HCT116 (cell line): Measurements from ENCODE around the gene PIK3C2A. TPM values are rescaled to one million over a fixed set of nuclear protein-coding genes. Genes with fewer than 3 reads are reported as not detected.

Source experiments
- ATAC-seq: fragments of 200-7000 bp; cut with Tn5 transposase; 2 replicates; pipeline ENCODE4 v1.9.1; 2020; ENCODE audit warnings: mild to moderate bottlenecking, moderate library complexity
- BruUV-seq: library from RNA; stranded (reverse); fragments of 400-500 nt; replicated peaks from 2 replicates; lab custom pipeline; 2021; lab: Mats Ljungman, UMichigan
- CTCF ChIA-PET: fragments of 300-600 bp; sonication (Branson Sonifier 250); formaldehyde crosslinking; loops from one replicate; lab custom pipeline; 2021; ENCODE audit warnings: antibody characterized with exemption; lab: Charles Lee
- POLR2A ChIA-PET: fragments of 300-600, 350-600 bp; sonication (Branson Sonifier 250); formaldehyde crosslinking; loops from one replicate; lab custom pipeline; 2021; ENCODE audit warnings: antibody characterized with exemption; lab: Charles Lee
- RAD21 ChIA-PET, 2 experiments: fragments of 300-600 bp; sonication (Branson Sonifier 250); formaldehyde crosslinking; loops; one replicate each; lab custom pipeline; 2023; ENCODE audit warnings: low total read pairs in 2 of 2; ENCODE audit not compliant: uncharacterized antibody in 2 of 2, unreplicated experiment in 2 of 2, low non-redundant PET in 1 of 2; lab: Charles Lee
- DNase-seq: peaks from one replicate; pipeline ENCODE4 v3.0.0-alpha.2; 2010; ENCODE audit warnings: low read depth, low spot score
- H2AFZ ChIP-seq: fragments of 200-600 bp; shearing (Covaris generic), sonication (generic); 2 replicates; pipeline ENCODE4 v1.6.1; 2017; ENCODE audit warnings: low read depth, mixed run types, mixed read lengths, antibody characterized with exemption, low read length; ENCODE audit not compliant: poor library complexity, severe bottlenecking
- H3K27ac ChIP-seq: 2 replicates; pipeline ENCODE4 v1.5.1; 2012; ENCODE audit warnings: low read depth, low read length
- H3K27me3 ChIP-seq: fragments of 200-600 bp; sonication (generic); 2 replicates; pipeline ENCODE4 v1.6.1; 2016; ENCODE audit warnings: mixed run types, low read length, mixed read lengths; ENCODE audit not compliant: insufficient read depth
- H3K36me3 ChIP-seq, 2 experiments: fragments of 200-500 bp in 1 of 2; fragments of 200-600 bp in 1 of 2; sonication (Bioruptor generic) in 1 of 2; sonication (generic) in 1 of 2; 2 replicates each; pipeline versions ENCODE4 v1.5.1 to v1.6.1; 2014 to 2016; ENCODE audit warnings: low read length in 2 of 2, inconsistent platforms in 1 of 2, mixed read lengths in 1 of 2, mixed run types in 1 of 2; ENCODE audit not compliant: insufficient read depth in 2 of 2, control insufficient read depth in 1 of 2
- H3K4me1 ChIP-seq, 2 experiments: fragments of 200-600 bp in 1 of 2; sonication (generic) in 1 of 2; 2 replicates each; pipeline versions ENCODE4 v1.5.1 to v1.6.1; 2012 to 2017; ENCODE audit warnings: low read length in 2 of 2, inconsistent platforms in 1 of 2, mild to moderate bottlenecking in 1 of 2, mixed read lengths in 1 of 2, mixed run types in 1 of 2, moderate library complexity in 1 of 2; ENCODE audit not compliant: insufficient read depth in 2 of 2, control insufficient read depth in 1 of 2
- H3K4me2 ChIP-seq: fragments of 200-600 bp; sonication (generic); 2 replicates; pipeline ENCODE4 v1.6.1; 2017; ENCODE audit warnings: mixed run types, low read length, mixed read lengths
- H3K4me3 ChIP-seq, 2 experiments: fragments of 200-600 bp in 1 of 2; sonication (generic) in 1 of 2; replicated peaks in 1 of 2; 2 replicates each; pipeline ENCODE4 v1.5.1; 2011 to 2016; ENCODE audit warnings: low read length in 2 of 2, control low read depth in 1 of 2, low read depth in 1 of 2, mild to moderate bottlenecking in 1 of 2, mixed read lengths in 1 of 2, mixed run types in 1 of 2
- H3K79me2 ChIP-seq: fragments of 200-600 bp; sonication (generic); 2 replicates; pipeline ENCODE4 v1.6.1; 2017; ENCODE audit warnings: mild to moderate bottlenecking, mixed run types, low read length, moderate library complexity, mixed read lengths; ENCODE audit not compliant: insufficient read depth
- H3K9ac ChIP-seq: fragments of 200-600 bp; sonication (generic); 2 replicates; pipeline ENCODE4 v1.6.1; 2016; ENCODE audit warnings: low read length, mixed read lengths
- H3K9me2 ChIP-seq: fragments of 200-600 bp; sonication (generic), shearing (Covaris generic); 2 replicates; pipeline ENCODE4 v1.6.1; 2017; ENCODE audit warnings: mixed run types, mild to moderate bottlenecking, moderate library complexity; ENCODE audit not compliant: insufficient read depth
- H3K9me3 ChIP-seq, 2 experiments: fragments of 200-500 bp in 1 of 2; fragments of 200-600 bp in 1 of 2; sonication (Bioruptor generic) in 1 of 2; sonication (generic) in 1 of 2; 2 replicates each; pipeline ENCODE4 v1.6.1; 2014 to 2017; ENCODE audit warnings: low read length in 2 of 2, mixed read lengths in 2 of 2, inconsistent platforms in 1 of 2, low read depth in 1 of 2, mild to moderate bottlenecking in 1 of 2, mixed run types in 1 of 2, moderate library complexity in 1 of 2; ENCODE audit not compliant: control insufficient read depth in 1 of 2, insufficient read depth in 1 of 2
- H4K20me1 ChIP-seq: fragments of 200-600 bp; sonication (generic), shearing (Covaris generic); 2 replicates; pipeline ENCODE4 v1.6.1; 2017; ENCODE audit warnings: mixed run types, mild to moderate bottlenecking, moderate library complexity; ENCODE audit not compliant: insufficient read depth
- CBX3 ChIP-seq: IDR thresholded peaks from 2 replicates; pipeline ENCODE4 v1.6.1; 2012; ENCODE audit warnings: low read depth
- CEBPB ChIP-seq: IDR thresholded peaks from 2 replicates; pipeline ENCODE4 v1.6.1; 2012; ENCODE audit warnings: low read depth
- EGR1 ChIP-seq: IDR thresholded peaks from 2 replicates; pipeline ENCODE4 v1.6.1; 2012; ENCODE audit warnings: low read depth
- ELF1 ChIP-seq: IDR thresholded peaks from 2 replicates; pipeline ENCODE4 v1.6.1; 2012; ENCODE audit warnings: low read depth, borderline replicate concordance
- EZH2phosphoT487 ChIP-seq: fragments of 200-600 bp; IDR thresholded peaks from 2 replicates; pipeline ENCODE4 v1.6.1; 2018; ENCODE audit warnings: antibody characterized with exemption, borderline replicate concordance
- FOSL1 ChIP-seq: IDR thresholded peaks from 2 replicates; pipeline ENCODE4 v1.6.1; 2012; ENCODE audit warnings: low read depth
- POLR2A ChIP-seq: IDR thresholded peaks from 2 replicates; pipeline ENCODE4 v1.7.0; 2011; ENCODE audit warnings: borderline replicate concordance; ENCODE audit not compliant: insufficient read depth, insufficient read length; ENCODE audit errors: extremely low read depth
- POLR2AphosphoS5 ChIP-seq: IDR thresholded peaks from 2 replicates; pipeline ENCODE4 v1.6.1; 2011; ENCODE audit warnings: mild to moderate bottlenecking, low read depth, low read length, moderate library complexity
- RAD21 ChIP-seq: IDR thresholded peaks from 2 replicates; pipeline ENCODE4 v1.6.1; 2012; ENCODE audit warnings: low read depth, mild to moderate bottlenecking
- SP1 ChIP-seq: IDR thresholded peaks from 2 replicates; pipeline ENCODE4 v1.6.1; 2012; ENCODE audit warnings: low read depth
- TCF7L2 ChIP-seq: IDR thresholded peaks from 2 replicates; pipeline ENCODE4 v1.7.0; 2011; ENCODE audit warnings: borderline replicate concordance, inconsistent platforms; ENCODE audit not compliant: insufficient read depth, insufficient read length; ENCODE audit errors: extremely low read depth
- ZFX ChIP-seq: fragments of 450-650 bp; IDR thresholded peaks from 2 replicates; pipeline ENCODE4 v1.6.1; 2017
- ZNF274 ChIP-seq: fragments of 200-500 bp; sonication (Bioruptor generic); IDR thresholded peaks from 2 replicates; pipeline ENCODE4 v1.6.1; 2014; ENCODE audit warnings: mild to moderate bottlenecking, low read depth, low read length, inconsistent platforms
- intact Hi-C: fragments of 100-400 bp; cut with micrococcal nuclease; formaldehyde crosslinking; loops from 2 replicates; pipeline ENCODE4 v1.10.0; 2022
- total RNA-seq: library from RNA; stranded (reverse); gene quantifications from one replicate; pipeline ENCODE4 v1.2.1, GENCODE V29; 2021; ENCODE audit not compliant: unreplicated experiment
- TF ChIP-seq, protein P1 (sequence below), 3 experiments: fragments of 200-600 bp in 1 of 3; sonication (generic) in 1 of 3; IDR thresholded peaks in 2 of 3; conservative IDR thresholded peaks in 1 of 3; 2 replicates each; pipeline ENCODE4 v1.5.1; 2012 to 2017; ENCODE audit warnings: low read depth in 2 of 3, low read length in 2 of 3, antibody characterized with exemption in 1 of 3, borderline replicate concordance in 1 of 3, control low read depth in 1 of 3, mild to moderate bottlenecking in 1 of 3, mixed read lengths in 1 of 3, mixed run types in 1 of 3, moderate library complexity in 1 of 3; ENCODE audit not compliant: insufficient read depth in 1 of 3
- TF ChIP-seq, protein P2 (sequence below): IDR thresholded peaks from 2 replicates; pipeline ENCODE4 v1.6.1; 2012
- TF ChIP-seq, protein P3 (sequence below): IDR thresholded peaks from 2 replicates; pipeline ENCODE4 v1.6.1; 2011; ENCODE audit warnings: mild to moderate bottlenecking, low read length, moderate library complexity; ENCODE audit not compliant: insufficient replicate concordance; ENCODE audit errors: extremely low read depth
- TF ChIP-seq, protein P4 (sequence below): IDR thresholded peaks from 2 replicates; pipeline ENCODE4 v1.6.1; 2012; ENCODE audit warnings: low read depth

The PIK3C2A gene
- total RNA-seq, 1 experiment from 2014 or later, result 51.6 TPM

DNA sequence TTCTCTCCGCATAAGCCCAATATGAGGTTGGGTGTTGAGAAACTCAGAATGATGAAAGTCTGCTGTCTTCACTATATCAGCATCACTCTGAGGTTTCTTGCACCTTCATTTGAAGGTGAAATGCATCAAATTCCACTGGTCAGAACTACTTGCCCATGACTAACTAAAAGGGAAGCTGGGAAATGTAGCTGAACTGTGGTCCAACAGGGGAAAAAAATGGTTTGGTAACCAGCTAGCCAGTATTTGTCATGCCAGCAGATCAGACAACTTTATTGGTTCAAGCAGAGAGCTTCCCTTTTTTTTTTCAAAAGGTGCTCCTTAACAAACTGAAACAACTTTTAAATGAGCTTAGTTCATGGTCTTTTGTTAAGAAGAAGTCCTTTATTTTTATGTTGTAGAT is 14.2 kb upstream of the PIK3C2A start:
- Histone ChIP-seq H4K20me1 (no peaks in the 10 kb centered on the region), H2AFZ (no peak overlapping the region), H3K79me2 (no peaks in the 10 kb centered on the region), H3K4me2 (no peak overlapping the region), H3K9me2 (no peaks in the 10 kb centered on the region), H3K27ac (no peak overlapping the region)
- intact Hi-C loops, result no loop called here
- no TSS peak for BruUV-seq
- ATAC-seq (no peak), DNase-seq (no peak)
- TF ChIP-seq SP1 (no peak), EZH2phosphoT487 (no peak), RAD21 (no peak), ZNF274 (no peak), CBX3 (no peak), POLR2A (no peak), POLR2AphosphoS5 (no peak), ELF1 (no peak), CEBPB (no peak), EGR1 (no peak), FOSL1 (no peak), ZFX (no peak), TCF7L2 (no peak)
- TF ChIP-seq, protein P1, sequence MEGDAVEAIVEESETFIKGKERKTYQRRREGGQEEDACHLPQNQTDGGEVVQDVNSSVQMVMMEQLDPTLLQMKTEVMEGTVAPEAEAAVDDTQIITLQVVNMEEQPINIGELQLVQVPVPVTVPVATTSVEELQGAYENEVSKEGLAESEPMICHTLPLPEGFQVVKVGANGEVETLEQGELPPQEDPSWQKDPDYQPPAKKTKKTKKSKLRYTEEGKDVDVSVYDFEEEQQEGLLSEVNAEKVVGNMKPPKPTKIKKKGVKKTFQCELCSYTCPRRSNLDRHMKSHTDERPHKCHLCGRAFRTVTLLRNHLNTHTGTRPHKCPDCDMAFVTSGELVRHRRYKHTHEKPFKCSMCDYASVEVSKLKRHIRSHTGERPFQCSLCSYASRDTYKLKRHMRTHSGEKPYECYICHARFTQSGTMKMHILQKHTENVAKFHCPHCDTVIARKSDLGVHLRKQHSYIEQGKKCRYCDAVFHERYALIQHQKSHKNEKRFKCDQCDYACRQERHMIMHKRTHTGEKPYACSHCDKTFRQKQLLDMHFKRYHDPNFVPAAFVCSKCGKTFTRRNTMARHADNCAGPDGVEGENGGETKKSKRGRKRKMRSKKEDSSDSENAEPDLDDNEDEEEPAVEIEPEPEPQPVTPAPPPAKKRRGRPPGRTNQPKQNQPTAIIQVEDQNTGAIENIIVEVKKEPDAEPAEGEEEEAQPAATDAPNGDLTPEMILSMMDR (IDR thresholded peaks at IDR 0.05 in 2 of 3, conservative IDR thresholded peaks at IDR 0.05 in 1 of 3; ENCODE audit: borderline replicate concordance in 1 of 3, insufficient read depth in 1 of 3, low read depth in 2 of 3, low read length in 2 of 3), result no peak
- TF ChIP-seq, protein P2, sequence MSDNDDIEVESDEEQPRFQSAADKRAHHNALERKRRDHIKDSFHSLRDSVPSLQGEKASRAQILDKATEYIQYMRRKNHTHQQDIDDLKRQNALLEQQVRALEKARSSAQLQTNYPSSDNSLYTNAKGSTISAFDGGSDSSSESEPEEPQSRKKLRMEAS, result no peak
- TF ChIP-seq, protein P3, sequence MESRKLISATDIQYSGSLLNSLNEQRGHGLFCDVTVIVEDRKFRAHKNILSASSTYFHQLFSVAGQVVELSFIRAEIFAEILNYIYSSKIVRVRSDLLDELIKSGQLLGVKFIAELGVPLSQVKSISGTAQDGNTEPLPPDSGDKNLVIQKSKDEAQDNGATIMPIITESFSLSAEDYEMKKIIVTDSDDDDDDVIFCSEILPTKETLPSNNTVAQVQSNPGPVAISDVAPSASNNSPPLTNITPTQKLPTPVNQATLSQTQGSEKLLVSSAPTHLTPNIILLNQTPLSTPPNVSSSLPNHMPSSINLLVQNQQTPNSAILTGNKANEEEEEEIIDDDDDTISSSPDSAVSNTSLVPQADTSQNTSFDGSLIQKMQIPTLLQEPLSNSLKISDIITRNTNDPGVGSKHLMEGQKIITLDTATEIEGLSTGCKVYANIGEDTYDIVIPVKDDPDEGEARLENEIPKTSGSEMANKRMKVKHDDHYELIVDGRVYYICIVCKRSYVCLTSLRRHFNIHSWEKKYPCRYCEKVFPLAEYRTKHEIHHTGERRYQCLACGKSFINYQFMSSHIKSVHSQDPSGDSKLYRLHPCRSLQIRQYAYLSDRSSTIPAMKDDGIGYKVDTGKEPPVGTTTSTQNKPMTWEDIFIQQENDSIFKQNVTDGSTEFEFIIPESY, result no peak
- TF ChIP-seq, protein P4, sequence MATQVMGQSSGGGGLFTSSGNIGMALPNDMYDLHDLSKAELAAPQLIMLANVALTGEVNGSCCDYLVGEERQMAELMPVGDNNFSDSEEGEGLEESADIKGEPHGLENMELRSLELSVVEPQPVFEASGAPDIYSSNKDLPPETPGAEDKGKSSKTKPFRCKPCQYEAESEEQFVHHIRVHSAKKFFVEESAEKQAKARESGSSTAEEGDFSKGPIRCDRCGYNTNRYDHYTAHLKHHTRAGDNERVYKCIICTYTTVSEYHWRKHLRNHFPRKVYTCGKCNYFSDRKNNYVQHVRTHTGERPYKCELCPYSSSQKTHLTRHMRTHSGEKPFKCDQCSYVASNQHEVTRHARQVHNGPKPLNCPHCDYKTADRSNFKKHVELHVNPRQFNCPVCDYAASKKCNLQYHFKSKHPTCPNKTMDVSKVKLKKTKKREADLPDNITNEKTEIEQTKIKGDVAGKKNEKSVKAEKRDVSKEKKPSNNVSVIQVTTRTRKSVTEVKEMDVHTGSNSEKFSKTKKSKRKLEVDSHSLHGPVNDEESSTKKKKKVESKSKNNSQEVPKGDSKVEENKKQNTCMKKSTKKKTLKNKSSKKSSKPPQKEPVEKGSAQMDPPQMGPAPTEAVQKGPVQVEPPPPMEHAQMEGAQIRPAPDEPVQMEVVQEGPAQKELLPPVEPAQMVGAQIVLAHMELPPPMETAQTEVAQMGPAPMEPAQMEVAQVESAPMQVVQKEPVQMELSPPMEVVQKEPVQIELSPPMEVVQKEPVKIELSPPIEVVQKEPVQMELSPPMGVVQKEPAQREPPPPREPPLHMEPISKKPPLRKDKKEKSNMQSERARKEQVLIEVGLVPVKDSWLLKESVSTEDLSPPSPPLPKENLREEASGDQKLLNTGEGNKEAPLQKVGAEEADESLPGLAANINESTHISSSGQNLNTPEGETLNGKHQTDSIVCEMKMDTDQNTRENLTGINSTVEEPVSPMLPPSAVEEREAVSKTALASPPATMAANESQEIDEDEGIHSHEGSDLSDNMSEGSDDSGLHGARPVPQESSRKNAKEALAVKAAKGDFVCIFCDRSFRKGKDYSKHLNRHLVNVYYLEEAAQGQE, result no peak
- TF ChIP-seq, all 23 proteins: peak for 0
- no peaks in the 10 kb centered on the region for H3K36me3 ChIP-seq
- no peaks in the 10 kb centered on the region for H3K9me3 ChIP-seq
- ChIA-PET CTCF (no interaction called here), RAD21 (interaction anchor here in 1 of 2 experiments (0.6 kb wide), 1 partner anchor 282 kb away, joined by 4 read pairs; no protein-coding TSS in a partner anchor), POLR2A (interaction anchor here (1.8 kb wide), 1 partner anchor 14 kb away, joined by 8 read pairs; the partner anchor contains the start of gene PIK3C2A)
- no peaks in the 10 kb centered on the region for H3K27me3 ChIP-seq
- no peak overlapping the region for H3K4me3 ChIP-seq
- H3K4me1 ChIP-seq, result peaks cover 3 to 14% of the 10 kb centered on the region in 2 experiments; a peak in 2 of 4 replicates
- H3K9ac ChIP-seq, result no peak overlapping the region
